ENCODE measurements around the gene OTUD7B. TPM values are rescaled to one million over a fixed set of nuclear protein-coding genes. Genes with fewer than 3 reads are reported as not detected.
A peak's percentile ranks its signal among the peaks of the same experiment; 100 is the strongest.
"Not testable (repeated sequence)": the region's sequence is repeated elsewhere in the genome, so short reads cannot be mapped to it uniquely, and the experiment has no call there.

Gene OTUD7B
- total and polyA plus RNA-seq, 5 donors from 2014 or later, result 0.57 to 6.7 (median 1.3) TPM

- no peaks in the 10 kb centered on the region for H3K27me3 ChIP-seq (ENCODE audit: control insufficient read depth, insufficient read depth, low read length)
- H3K9me3 Mint-ChIP-seq, result no peaks in the 10 kb centered on the region
- DNase-seq, result no peak
- no peak overlapping the region for H3K27ac ChIP-seq (ENCODE audit: insufficient read depth, low read length, poor library complexity, severe bottlenecking)
- H3K4me3 Mint-ChIP-seq, result no peak overlapping the region
- ATAC-seq (ENCODE audit: low read depth in 2 of 2), result no peak
- H3K27ac Mint-ChIP-seq, result peak overlapping the region in 1 of 3 donors; percentile 54
- H3K4me3 ChIP-seq (ENCODE audit: low read depth, low read length), result no peak overlapping the region
- H3K36me3 ChIP-seq (ENCODE audit: control insufficient read depth, insufficient read depth, low read length), result peaks cover 43% of the 10 kb centered on the region
- H3K27me3 Mint-ChIP-seq, result no peaks in the 10 kb centered on the region
- peaks cover 5% of the 10 kb centered on the region for H3K4me1 ChIP-seq (ENCODE audit: control insufficient read depth, insufficient read depth, low read length, poor library complexity, severe bottlenecking)
- peaks cover 3 to 14% (median 8%) of the 10 kb centered on the region in 4 donors for H3K4me1 Mint-ChIP-seq
- peaks cover 42% of the 10 kb centered on the region for H3K36me3 Mint-ChIP-seq
- H3K9me3 ChIP-seq (ENCODE audit: control insufficient read depth in 2 of 2, low read length in 2 of 2), result no peaks in the 10 kb centered on the region
Measured at GRCh38 chr1:149967041-149967440, 43.5 kb downstream of the OTUD7B start.

- H3K27ac Mint-ChIP-seq, result no peak overlapping the region
Measured at GRCh38 chr1:149966405-149966804, 44.1 kb downstream of the OTUD7B start.

GRCh38 chr1:149965440-149965839 lies 45.1 kb downstream of the OTUD7B start:
- no peaks in the 10 kb centered on the region for H3K27me3 Mint-ChIP-seq
- no peaks in the 10 kb centered on the region for H3K9me3 ChIP-seq (ENCODE audit: control insufficient read depth in 2 of 2, low read length in 2 of 2)
- peak overlapping the region in 2 of 3 donors; percentile 30 to 76 for H3K27ac Mint-ChIP-seq
- peaks cover 33% of the 10 kb centered on the region for H3K36me3 Mint-ChIP-seq
- no peak overlapping the region for H3K4me3 Mint-ChIP-seq
- no peaks in the 10 kb centered on the region for H3K9me3 Mint-ChIP-seq
- no peak overlapping the region for H3K27ac ChIP-seq (ENCODE audit: insufficient read depth, low read length, poor library complexity, severe bottlenecking)
- peaks cover 5 to 19% (median 13%) of the 10 kb centered on the region in 4 donors for H3K4me1 Mint-ChIP-seq
- H3K27me3 ChIP-seq (ENCODE audit: control insufficient read depth, insufficient read depth, low read length), result no peaks in the 10 kb centered on the region
- peak in 1 of 2 donors; percentile 34 for ATAC-seq (ENCODE audit: low read depth in 2 of 2)
- peak in 1 of 3 donors; percentile 27 for DNase-seq
- peaks cover 8% of the 10 kb centered on the region for H3K4me1 ChIP-seq (ENCODE audit: control insufficient read depth, insufficient read depth, low read length, poor library complexity, severe bottlenecking)
- no peak overlapping the region for H3K4me3 ChIP-seq (ENCODE audit: low read depth, low read length)
- peaks cover 30% of the 10 kb centered on the region for H3K36me3 ChIP-seq (ENCODE audit: control insufficient read depth, insufficient read depth, low read length)

More at GRCh38 chr1:149966405-149966804, 44.1 kb downstream of the OTUD7B start:
- Mint-ChIP-seq H3K27me3 (no peaks in the 10 kb centered on the region), H3K4me3 (no peak overlapping the region), H3K4me1 (peaks cover 5 to 19% (median 12%) of the 10 kb centered on the region in 4 donors), H3K9me3 (no peaks in the 10 kb centered on the region), H3K36me3 (peaks cover 37% of the 10 kb centered on the region)
- DNase-seq (no peak), ATAC-seq (ENCODE audit: low read depth in 2 of 2) (no peak)
- H3K36me3 ChIP-seq (ENCODE audit: control insufficient read depth, insufficient read depth, low read length), result peaks cover 36% of the 10 kb centered on the region
- H3K27me3 ChIP-seq (ENCODE audit: control insufficient read depth, insufficient read depth, low read length), result no peaks in the 10 kb centered on the region
- H3K4me1 ChIP-seq (ENCODE audit: control insufficient read depth, insufficient read depth, low read length, poor library complexity, severe bottlenecking), result peaks cover 8% of the 10 kb centered on the region
- H3K9me3 ChIP-seq (ENCODE audit: control insufficient read depth in 2 of 2, low read length in 2 of 2), result no peaks in the 10 kb centered on the region
- no peak overlapping the region for H3K27ac ChIP-seq (ENCODE audit: insufficient read depth, low read length, poor library complexity, severe bottlenecking)
- no peak overlapping the region for H3K4me3 ChIP-seq (ENCODE audit: low read depth, low read length)

- peak overlapping the region in 2 of 3 donors; percentile 31 to 32 for H3K27ac Mint-ChIP-seq
Measured at GRCh38 chr1:149963358-149963757, 47.2 kb downstream of the OTUD7B start.

GRCh38 chr1:149962736-149963135 lies 47.8 kb downstream of the OTUD7B start:
- ATAC-seq (ENCODE audit: low read depth in 2 of 2) (no peak), DNase-seq (no peak)
- H3K36me3 Mint-ChIP-seq, result peaks cover 44% of the 10 kb centered on the region
- peak overlapping the region in 2 of 3 donors; percentile 31 to 38 for H3K27ac Mint-ChIP-seq
- Histone ChIP-seq H3K27me3 (ENCODE audit: control insufficient read depth, insufficient read depth, low read length) (no peaks in the 10 kb centered on the region), H3K9me3 (ENCODE audit: control insufficient read depth in 2 of 2, low read length in 2 of 2) (no peaks in the 10 kb centered on the region), H3K4me3 (ENCODE audit: low read depth, low read length) (no peak overlapping the region), H3K27ac (ENCODE audit: insufficient read depth, low read length, poor library complexity, severe bottlenecking) (no peak overlapping the region), H3K4me1 (ENCODE audit: control insufficient read depth, insufficient read depth, low read length, poor library complexity, severe bottlenecking) (peaks cover 8% of the 10 kb centered on the region), H3K36me3 (ENCODE audit: control insufficient read depth, insufficient read depth, low read length) (peaks cover 33% of the 10 kb centered on the region)
- no peaks in the 10 kb centered on the region for H3K9me3 Mint-ChIP-seq
- H3K4me1 Mint-ChIP-seq, result peaks cover 7 to 19% (median 14%) of the 10 kb centered on the region in 4 donors
- no peak overlapping the region for H3K4me3 Mint-ChIP-seq
- H3K27me3 Mint-ChIP-seq, result no peaks in the 10 kb centered on the region

More at GRCh38 chr1:149963358-149963757, 47.2 kb downstream of the OTUD7B start:
- no peaks in the 10 kb centered on the region for H3K27me3 Mint-ChIP-seq
- Histone ChIP-seq H3K4me3 (ENCODE audit: low read depth, low read length) (no peak overlapping the region), H3K4me1 (ENCODE audit: control insufficient read depth, insufficient read depth, low read length, poor library complexity, severe bottlenecking) (peaks cover 8% of the 10 kb centered on the region), H3K9me3 (ENCODE audit: control insufficient read depth in 2 of 2, low read length in 2 of 2) (no peaks in the 10 kb centered on the region), H3K36me3 (ENCODE audit: control insufficient read depth, insufficient read depth, low read length) (peaks cover 32% of the 10 kb centered on the region), H3K27me3 (ENCODE audit: control insufficient read depth, insufficient read depth, low read length) (no peaks in the 10 kb centered on the region), H3K27ac (ENCODE audit: insufficient read depth, low read length, poor library complexity, severe bottlenecking) (peak overlapping the region; percentile 21)
- no peak for DNase-seq
- no peaks in the 10 kb centered on the region for H3K9me3 Mint-ChIP-seq
- H3K4me3 Mint-ChIP-seq, result no peak overlapping the region
- peaks cover 7 to 19% (median 14%) of the 10 kb centered on the region in 4 donors for H3K4me1 Mint-ChIP-seq
- H3K36me3 Mint-ChIP-seq, result peaks cover 43% of the 10 kb centered on the region
- ATAC-seq (ENCODE audit: low read depth in 2 of 2), result no peak

GRCh38 chr1:149962039-149962647 lies 48.4 kb downstream of the OTUD7B start:
- Histone ChIP-seq H3K9me3 (ENCODE audit: control insufficient read depth in 2 of 2, low read length in 2 of 2) (no peaks in the 10 kb centered on the region), H3K4me3 (ENCODE audit: low read depth, low read length) (no peak overlapping the region), H3K27me3 (ENCODE audit: control insufficient read depth, insufficient read depth, low read length) (no peaks in the 10 kb centered on the region), H3K27ac (ENCODE audit: insufficient read depth, low read length, poor library complexity, severe bottlenecking) (peak overlapping the region; percentile 38), H3K4me1 (ENCODE audit: control insufficient read depth, insufficient read depth, low read length, poor library complexity, severe bottlenecking) (peaks cover 8% of the 10 kb centered on the region), H3K36me3 (ENCODE audit: control insufficient read depth, insufficient read depth, low read length) (peaks cover 27% of the 10 kb centered on the region)
- Mint-ChIP-seq H3K36me3 (peaks cover 43% of the 10 kb centered on the region), H3K4me1 (peaks cover 7 to 19% (median 14%) of the 10 kb centered on the region in 4 donors), H3K27me3 (no peaks in the 10 kb centered on the region), H3K9me3 (no peaks in the 10 kb centered on the region), H3K4me3 (no peak overlapping the region), H3K27ac (peak overlapping the region in 1 of 3 donors; percentile 38)
- peak; percentile 22 to 82 (median 64) for DNase-seq
- peak; percentile 74 to 80 for ATAC-seq (ENCODE audit: low read depth in 2 of 2)

GRCh38 chr1:149957548-149957947 lies 53.0 kb downstream of the OTUD7B start:
- H3K36me3 ChIP-seq (ENCODE audit: control insufficient read depth, insufficient read depth, low read length); H3K9me3 ChIP-seq (ENCODE audit: control insufficient read depth in 2 of 2, low read length in 2 of 2); H3K4me3 ChIP-seq (ENCODE audit: low read depth, low read length); H3K9me3 Mint-ChIP-seq; H3K27ac ChIP-seq (ENCODE audit: insufficient read depth, low read length, poor library complexity, severe bottlenecking); H3K27me3 Mint-ChIP-seq; DNase-seq; H3K27me3 ChIP-seq (ENCODE audit: control insufficient read depth, insufficient read depth, low read length); H3K4me1 ChIP-seq (ENCODE audit: control insufficient read depth, insufficient read depth, low read length, poor library complexity, severe bottlenecking); H3K27ac Mint-ChIP-seq; H3K4me3 Mint-ChIP-seq; ATAC-seq (ENCODE audit: low read depth in 2 of 2): not testable (repeated sequence)
- H3K36me3 Mint-ChIP-seq, result peaks cover 29% of the 10 kb centered on the region
- H3K4me1 Mint-ChIP-seq, result peaks cover 4 to 13% (median 8%) of the 10 kb centered on the region in 4 donors

- DNase-seq (no peak), ATAC-seq (ENCODE audit: low read depth in 2 of 2) (no peak)
- H3K36me3 ChIP-seq (ENCODE audit: control insufficient read depth, insufficient read depth, low read length), result peaks cover 12% of the 10 kb centered on the region
- no peak overlapping the region for H3K4me3 ChIP-seq (ENCODE audit: low read depth, low read length)
- no peaks in the 10 kb centered on the region for H3K27me3 ChIP-seq (ENCODE audit: control insufficient read depth, insufficient read depth, low read length)
- Mint-ChIP-seq H3K27ac (no peak overlapping the region), H3K9me3 (peaks cover 0 to 1% (median 0%) of the 10 kb centered on the region in 7 donors), H3K4me1 (peaks cover 0 to 4% (median 0%) of the 10 kb centered on the region in 4 donors), H3K4me3 (no peak overlapping the region), H3K27me3 (no peaks in the 10 kb centered on the region), H3K36me3 (peaks cover 39% of the 10 kb centered on the region)
- no peaks in the 10 kb centered on the region for H3K9me3 ChIP-seq (ENCODE audit: control insufficient read depth in 2 of 2, low read length in 2 of 2)
- no peak overlapping the region for H3K27ac ChIP-seq (ENCODE audit: insufficient read depth, low read length, poor library complexity, severe bottlenecking)
- no peaks in the 10 kb centered on the region for H3K4me1 ChIP-seq (ENCODE audit: control insufficient read depth, insufficient read depth, low read length, poor library complexity, severe bottlenecking)
Measured at GRCh38 chr1:149949911-149950310, 60.6 kb downstream of the OTUD7B start.
